ENCODE measurements around the gene CDH4. TPM values are rescaled to one million over a fixed set of nuclear protein-coding genes. Genes with fewer than 3 reads are reported as not detected.

The CDH4 gene
- total and polyA plus RNA-seq, 2 of the 8 experiments (the other 6 are each of a cell fraction or from before 2014, with no cell fraction given), result 4.3 to 7.9 TPM

GRCh38 chr20:61295682-61296628 is 43.9 kb downstream of the CDH4 start:
- Histone ChIP-seq H3K9ac (replicated peaks in 1 of 4; ENCODE audit: extremely low read depth in 1 of 4, low read depth in 3 of 4, low read length in 3 of 4) (no peak overlapping the region), H4K20me1 (replicated peaks in 1 of 2; ENCODE audit: control insufficient read depth in 1 of 2, insufficient read depth in 2 of 2, low read length in 2 of 2) (peaks cover 0 to 2% of the 10 kb centered on the region in 2 experiments), H2AFZ (ENCODE audit: low read length) (no peak overlapping the region), H3K4me3 (ENCODE audit: extremely low read depth in 1 of 4, insufficient read depth in 2 of 4, low read depth in 3 of 4, low read length in 4 of 4) (no peak overlapping the region), H3K79me2 (ENCODE audit: control insufficient read depth in 1 of 2, insufficient read depth in 2 of 2, low read length in 2 of 2) (no peaks in the 10 kb centered on the region), H3K9me3 (ENCODE audit: insufficient read depth in 2 of 2, low read depth in 1 of 2, low read length in 1 of 2) (no peaks in the 10 kb centered on the region), H3K79me1 (ENCODE audit: low read depth, low read length) (no peaks in the 10 kb centered on the region), H3K23me2 (ENCODE audit: low read depth, low read length) (peaks cover 3% of the 10 kb centered on the region; the same call in 1 of the 2 replicates), H2BK5ac (ENCODE audit: low read depth, low read length) (peak overlapping the region; percentile 75; the same call in 1 of the 2 replicates), H3K4me2 (ENCODE audit: insufficient read depth in 1 of 2, low read depth in 2 of 2, low read length in 2 of 2) (no peak overlapping the region), H4K8ac (ENCODE audit: extremely low read depth, insufficient read depth, low read length) (no peak overlapping the region), H4K5ac (ENCODE audit: insufficient read length, low read depth, low read length) (no peak overlapping the region), H4K91ac (replicated peaks; ENCODE audit: insufficient read length, low read length) (no peak overlapping the region), H3K14ac (ENCODE audit: insufficient read length) (no peak overlapping the region), H2BK120ac (replicated peaks; ENCODE audit: low read depth, low read length) (no peak overlapping the region), H3K27ac (ENCODE audit: low read depth, low read length) (no peak overlapping the region), H2AK5ac (ENCODE audit: low read depth, low read length) (no peak overlapping the region), H3K27me3 (replicated peaks in 1 of 4; ENCODE audit: control insufficient read depth in 3 of 4, extremely low read depth in 1 of 4, insufficient read depth in 3 of 4, low read length in 3 of 4) (0 out of 7 replicates have a peak, but pooled peaks cover 0 to 2% (median 0%) of the 10 kb centered on the region in 4 experiments), H2BK15ac (ENCODE audit: low read length) (no peak overlapping the region), H3K4ac (replicated peaks; ENCODE audit: insufficient read length, low read depth, low read length) (no peak overlapping the region), H2BK20ac (ENCODE audit: low read length) (no peak overlapping the region), H3K4me1 (replicated peaks in 1 of 4; ENCODE audit: control insufficient read depth in 3 of 4, insufficient read depth in 4 of 4, low read length in 3 of 4) (no peaks in the 10 kb centered on the region; a peak in 3 of 7 replicates), H3K36me3 (ENCODE audit: control insufficient read depth in 2 of 4, insufficient read depth in 4 of 4, low read length in 3 of 4) (no peaks in the 10 kb centered on the region), H3K18ac (ENCODE audit: extremely low read depth, low read length) (no peak overlapping the region), H3K23ac (ENCODE audit: insufficient read length) (no peak overlapping the region), H3K56ac (replicated peaks; ENCODE audit: insufficient read length, low read depth, low read length) (no peak overlapping the region), H2BK12ac (ENCODE audit: low read depth, low read length) (peak overlapping the region; percentile 68; the same call in 1 of the 2 replicates)
- CTCF ChIA-PET (ENCODE audit: partially characterized antibody), result interaction anchor here (0.6 kb wide), 1 partner anchor 178 kb away, joined by 3 read pairs; no protein-coding TSS in a partner anchor
- FAIRE-seq (no peak), DNase-seq (ENCODE audit: low read depth in 1 of 2, low spot score in 2 of 2) (peak in 1 of 2 experiments; percentile 41)
- WGBS, 2 experiments (ENCODE audit: extremely low coverage in 1 of 2, insufficient coverage in 1 of 2, insufficient read length in 1 of 2, insufficient replicate concordance in 2 of 2, low coverage in 1 of 2, low lambda C conversion rate in 2 of 2, missing lambda C conversion rate in 1 of 2), result 79 to 100% methylated on average over 2 to 28 of the region's 33 CpGs
- POLR2A ChIA-PET (ENCODE audit: partially characterized antibody), result no interaction called here
- TF ChIP-seq USF2 (IDR thresholded peaks at IDR 0.05; ENCODE audit: low read length) (no peak), CTCF (IDR thresholded peaks at IDR 0.05; ENCODE audit: control extremely low read depth in 1 of 3, insufficient read depth in 1 of 3, low read depth in 1 of 3, low read length in 3 of 3) (peak in 1 of 3 experiments; percentile 10; a peak in 1 of 4 replicates), RAD21 (IDR thresholded peaks at IDR 0.05 in 1 of 2, conservative IDR thresholded peaks at IDR 0.05 in 1 of 2; ENCODE audit: low read depth in 2 of 2, low read length in 2 of 2) (peak in 1 of 2 experiments; percentile 17; a peak in 1 of 4 replicates), NANOG (IDR thresholded peaks at IDR 0.05; ENCODE audit: insufficient read depth, low read depth, low read length, poor library complexity, severe bottlenecking) (no peak), EP300 (IDR thresholded peaks at IDR 0.05; ENCODE audit: borderline replicate concordance in 1 of 2, low read depth in 2 of 2, low read length in 2 of 2) (no peak)

Measured in H1 (cell line).